ENCODE measurements around the gene PNKD.

PNKD gene, protein sequence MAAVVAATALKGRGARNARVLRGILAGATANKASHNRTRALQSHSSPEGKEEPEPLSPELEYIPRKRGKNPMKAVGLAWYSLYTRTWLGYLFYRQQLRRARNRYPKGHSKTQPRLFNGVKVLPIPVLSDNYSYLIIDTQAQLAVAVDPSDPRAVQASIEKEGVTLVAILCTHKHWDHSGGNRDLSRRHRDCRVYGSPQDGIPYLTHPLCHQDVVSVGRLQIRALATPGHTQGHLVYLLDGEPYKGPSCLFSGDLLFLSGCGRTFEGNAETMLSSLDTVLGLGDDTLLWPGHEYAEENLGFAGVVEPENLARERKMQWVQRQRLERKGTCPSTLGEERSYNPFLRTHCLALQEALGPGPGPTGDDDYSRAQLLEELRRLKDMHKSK

DNA sequence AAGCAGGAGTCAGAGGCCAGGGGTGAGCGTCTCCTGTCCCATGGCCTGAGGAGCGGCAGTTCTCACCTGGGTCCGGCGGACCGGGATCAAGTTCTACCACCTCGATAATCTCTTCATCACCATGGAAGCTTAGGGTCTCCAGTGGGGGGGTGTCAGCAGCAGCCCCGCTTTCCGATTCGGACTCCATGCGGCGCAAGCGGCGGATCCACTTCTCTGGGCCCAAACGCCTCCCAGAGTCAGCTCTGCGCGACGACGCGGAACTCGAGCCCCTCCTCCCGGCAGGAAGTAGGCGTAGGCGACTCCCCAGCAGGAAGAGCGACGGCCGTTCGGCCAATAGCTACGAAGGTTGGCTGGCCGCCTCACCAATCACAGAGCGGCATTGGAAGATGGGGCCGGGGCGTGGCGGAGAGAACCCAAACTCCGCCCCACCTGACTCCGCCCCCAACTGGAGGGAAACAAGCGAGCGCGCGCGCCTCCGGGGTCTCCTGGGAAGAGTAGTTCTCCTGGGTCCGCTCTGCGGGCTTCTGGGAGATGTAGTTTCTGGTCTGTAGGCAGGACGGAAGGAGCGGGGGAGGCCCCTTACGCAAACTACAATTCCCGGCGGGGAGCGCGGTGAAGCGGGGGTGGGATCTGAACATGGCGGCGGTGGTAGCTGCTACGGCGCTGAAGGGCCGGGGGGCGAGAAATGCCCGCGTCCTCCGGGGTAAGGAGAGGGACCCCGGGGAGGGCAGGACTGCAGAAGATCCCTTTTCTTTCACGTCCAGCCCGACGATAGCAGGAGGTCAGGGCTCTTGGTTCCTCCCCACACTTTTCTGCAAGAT lies at the start of gene PNKD, which contains the start of gene AAMP:
Gene PNKD, plus strand, starts transcription at position 620 of the 821 bp plus-strand sequence. Its CDS starts 17 bp downstream, at position 637.
Gene AAMP, minus strand, starts transcription at position 238 of the 821 bp plus-strand sequence. Its CDS starts 51 bp downstream, at position 187.
- peak; percentile 99 for DNase-seq

DNA sequence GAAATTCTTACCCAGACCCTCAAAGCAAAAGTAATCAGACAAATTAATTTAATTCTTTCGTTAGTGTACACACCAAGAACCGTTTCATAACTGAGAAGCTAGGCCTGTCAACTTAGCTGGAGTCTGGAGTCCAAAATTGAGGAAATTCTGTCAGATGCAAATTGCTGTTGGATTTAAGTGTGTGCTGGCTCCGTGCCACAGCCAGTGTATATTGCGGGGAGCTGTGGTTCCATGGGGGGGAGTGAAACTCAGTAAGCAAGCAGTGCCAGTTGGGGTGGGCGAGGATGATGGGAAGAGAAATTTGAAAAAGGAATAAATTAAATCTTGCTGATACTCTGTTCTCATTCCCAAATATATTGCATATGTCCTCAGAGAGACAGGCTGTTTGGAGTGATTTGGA lies 49.3 kb upstream of the PNKD start:
- no peak for DNase-seq

DNA sequence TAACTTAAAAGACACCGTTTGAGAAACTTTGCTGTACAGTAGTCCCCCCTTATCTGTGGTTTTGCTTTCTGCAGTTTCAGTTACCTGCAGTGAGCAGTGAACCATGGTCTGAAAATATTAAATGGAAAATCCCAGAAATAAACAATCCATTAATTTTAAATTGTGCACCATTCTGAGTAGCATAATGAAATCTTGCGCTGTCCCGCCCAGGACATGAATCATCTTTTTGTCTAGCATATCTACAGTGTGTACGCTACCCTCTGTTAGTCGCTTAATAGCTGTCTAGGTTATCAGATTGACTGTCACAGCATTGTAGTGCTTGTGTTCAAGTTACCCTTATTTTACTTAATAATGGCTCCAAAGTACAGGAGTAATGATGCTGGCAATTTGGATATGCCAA lies 47.3 kb upstream of the PNKD start:
- no peak for DNase-seq

DNA sequence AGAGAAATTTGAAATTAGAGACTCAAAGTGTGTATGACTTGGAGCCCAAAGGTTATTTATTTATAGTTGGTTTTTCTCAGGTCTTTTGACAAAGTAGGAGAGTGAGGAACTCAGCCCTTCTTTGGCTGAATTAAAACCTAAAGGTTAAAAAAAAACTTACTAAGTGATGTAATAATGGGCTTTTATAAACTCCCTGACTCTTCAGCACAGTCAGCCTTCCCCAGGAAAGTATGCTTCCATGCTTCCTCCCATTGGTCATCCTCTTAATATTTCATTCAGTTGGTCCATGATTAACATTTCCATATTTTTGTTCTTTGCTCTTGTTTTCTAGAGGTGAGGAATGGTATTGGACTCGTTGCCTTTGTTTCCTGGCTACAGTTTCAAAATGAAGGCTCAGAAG lies 46.1 kb upstream of the PNKD start:
- DNase-seq, result no peak

DNA sequence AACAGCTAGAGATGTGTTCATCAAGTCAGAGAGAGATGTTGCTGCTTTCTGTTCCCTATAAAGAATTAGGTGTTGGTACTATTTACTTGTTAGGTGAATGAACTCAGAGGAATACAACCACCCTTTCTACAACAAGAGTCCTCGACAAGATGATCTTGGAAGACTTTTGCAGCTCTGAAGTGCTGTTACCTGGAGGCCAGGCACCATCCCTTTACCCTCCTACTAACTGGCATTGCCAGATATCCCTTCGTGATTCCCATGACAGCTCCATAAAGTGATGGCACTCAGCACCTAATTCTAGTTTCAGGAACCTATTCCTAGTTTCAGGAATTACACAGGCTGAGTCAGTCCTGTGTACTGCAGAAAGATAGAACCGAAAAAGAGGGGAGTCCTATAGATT lies 43.4 kb upstream of the PNKD start:
- DNase-seq, result no peak

DNA sequence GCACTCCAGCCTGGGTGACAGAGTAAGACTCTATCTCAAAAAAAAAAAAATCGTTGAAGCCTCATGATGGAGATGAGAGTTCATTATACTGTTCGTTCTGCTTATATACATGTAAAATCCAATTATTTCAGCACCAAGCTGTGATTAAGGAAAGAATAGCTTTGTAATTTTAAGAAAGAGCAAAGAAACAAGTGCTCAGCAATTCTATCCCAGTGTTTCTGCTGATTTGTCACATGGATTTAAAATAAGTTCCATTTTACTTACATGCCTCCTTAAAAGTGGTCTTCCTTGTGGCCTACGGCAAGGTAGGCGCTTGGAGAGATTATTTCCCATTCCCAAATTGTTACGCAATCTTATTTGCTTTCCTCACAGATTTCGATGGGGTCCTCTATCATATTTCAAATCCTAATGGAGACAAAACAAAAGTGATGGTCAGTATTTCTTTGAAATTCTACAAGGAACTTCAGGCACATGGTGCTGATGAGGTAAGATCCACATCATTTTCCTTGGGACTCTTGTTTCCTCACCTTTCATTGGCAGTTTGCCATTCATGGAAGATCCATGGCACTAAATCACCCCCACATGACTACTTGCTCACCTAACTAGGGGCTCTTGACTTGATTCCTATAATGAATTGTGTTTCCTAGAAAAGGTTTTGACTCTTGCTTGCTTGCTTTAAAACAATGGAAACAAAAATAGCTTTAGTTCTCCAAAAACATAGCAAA lies 41.8 kb upstream of the PNKD start:
- DNase-seq, result no peak

DNA sequence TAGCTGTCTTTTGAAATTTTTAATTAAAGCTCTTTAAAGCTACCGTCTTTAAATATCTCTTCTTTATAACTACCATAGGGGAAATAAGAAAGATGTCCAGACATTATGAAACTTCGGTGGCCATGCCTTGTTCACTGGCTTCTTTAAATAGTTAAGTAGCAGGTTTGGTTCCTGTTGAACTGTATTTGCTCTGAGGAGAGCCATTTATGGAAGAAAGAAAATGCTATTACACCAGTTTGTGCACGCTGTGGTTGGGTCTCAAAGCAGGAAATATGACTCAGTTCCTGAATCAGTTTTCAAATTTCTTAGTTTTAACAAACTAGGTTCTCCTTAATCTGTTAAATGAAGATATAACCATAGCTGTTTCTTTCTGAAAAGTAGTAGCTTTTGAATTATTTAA lies 41.1 kb upstream of the PNKD start:
- DNase-seq, result peak; percentile 51

DNA sequence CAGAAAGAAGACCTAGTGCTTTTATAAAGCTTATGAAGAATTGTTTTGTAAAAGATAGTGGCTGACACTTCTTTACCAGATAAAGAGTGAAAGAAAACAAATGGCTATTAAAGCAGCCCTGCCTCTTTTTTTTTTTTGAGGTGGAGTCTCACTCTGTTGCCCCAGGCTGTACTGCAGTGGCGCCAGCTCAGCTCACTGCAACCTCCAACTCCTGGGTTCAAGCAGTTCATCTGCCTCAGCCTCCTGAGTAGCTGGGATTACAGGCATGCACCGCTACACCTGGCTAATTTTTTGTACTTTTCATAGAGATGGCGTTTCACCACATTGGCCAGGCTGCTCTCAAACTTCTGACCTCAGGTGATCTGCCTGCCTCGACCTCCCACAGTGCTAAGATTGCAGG lies 40.5 kb upstream of the PNKD start:
- DNase-seq, result no peak

DNA sequence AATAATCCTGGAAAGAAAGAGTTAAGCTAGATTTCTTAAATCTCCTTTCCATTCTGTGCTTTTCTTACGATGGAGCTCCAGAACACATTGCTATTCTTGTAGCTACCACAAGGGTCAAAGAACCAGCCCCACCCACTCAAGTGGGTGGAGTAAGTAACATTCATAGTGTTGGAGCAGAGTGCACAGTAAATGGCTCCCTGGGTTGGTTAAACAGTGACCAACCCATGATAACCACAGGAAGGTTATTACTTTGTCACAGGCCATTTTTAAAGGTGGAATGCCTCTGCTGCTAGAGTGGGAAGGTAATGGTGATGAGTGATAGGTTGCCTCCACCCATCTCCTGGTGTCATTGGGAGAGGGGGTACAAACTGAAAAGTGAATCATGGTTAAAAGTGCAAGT lies 39.4 kb upstream of the PNKD start:
- DNase-seq, result peak; percentile 74

DNA sequence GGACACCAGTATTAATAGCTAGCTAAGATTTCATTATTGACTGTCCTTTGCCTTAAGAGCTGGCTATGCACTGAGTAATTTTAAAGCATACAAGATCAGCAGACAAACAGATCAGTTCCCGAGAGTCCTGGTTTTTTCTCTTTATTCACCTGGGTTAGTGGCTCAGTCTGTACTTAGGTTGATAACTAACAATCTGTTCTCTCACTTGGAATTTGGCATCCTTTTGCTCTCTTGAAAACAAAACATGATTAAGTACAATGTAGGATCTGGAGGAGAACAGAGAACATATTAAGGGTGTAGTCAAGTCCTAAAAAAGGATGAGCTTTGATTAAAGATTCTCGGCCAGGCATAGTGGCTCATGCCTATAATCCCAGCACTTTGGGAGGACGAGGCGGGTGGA lies 36.8 kb upstream of the PNKD start:
- DNase-seq, result no peak

DNA sequence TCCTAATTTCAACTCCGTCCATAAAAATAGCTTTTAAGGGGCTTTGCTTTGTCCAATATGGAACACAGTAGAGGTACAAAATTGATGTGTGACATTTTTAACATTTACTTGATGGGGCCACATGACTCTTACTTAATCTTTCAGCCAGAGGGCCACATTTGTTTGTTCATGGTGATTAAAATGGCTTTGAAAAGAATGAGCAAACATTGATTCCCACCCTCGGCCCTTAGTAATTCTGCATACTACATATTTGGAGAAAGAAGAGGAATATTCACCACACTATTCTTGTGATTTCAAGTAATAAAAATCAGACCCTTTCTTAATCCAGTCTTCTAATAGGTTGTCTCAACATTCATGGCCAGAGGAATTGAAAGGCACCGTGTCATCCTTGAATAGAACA lies 35.8 kb upstream of the PNKD start:
- DNase-seq, result no peak

DNA sequence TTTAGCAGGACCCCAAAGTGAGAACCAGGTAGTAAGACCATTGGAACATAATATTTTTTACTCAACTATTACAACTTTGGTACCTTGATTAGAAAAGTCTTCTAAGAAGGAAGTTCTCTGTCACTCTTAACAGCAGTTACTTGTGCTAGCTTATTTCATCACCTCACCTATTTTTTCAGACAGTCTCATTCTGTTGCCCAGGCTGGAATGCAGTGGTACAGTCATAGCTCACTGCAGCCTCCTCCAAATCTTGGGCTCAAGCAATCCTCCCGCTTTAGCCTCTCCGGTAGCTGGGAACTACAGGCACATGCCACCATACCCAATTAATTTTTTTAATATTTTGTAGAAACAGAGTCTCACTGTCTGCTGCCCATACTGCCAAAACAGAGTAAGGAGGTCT lies 35.3 kb upstream of the PNKD start:
- no peak for DNase-seq

DNA sequence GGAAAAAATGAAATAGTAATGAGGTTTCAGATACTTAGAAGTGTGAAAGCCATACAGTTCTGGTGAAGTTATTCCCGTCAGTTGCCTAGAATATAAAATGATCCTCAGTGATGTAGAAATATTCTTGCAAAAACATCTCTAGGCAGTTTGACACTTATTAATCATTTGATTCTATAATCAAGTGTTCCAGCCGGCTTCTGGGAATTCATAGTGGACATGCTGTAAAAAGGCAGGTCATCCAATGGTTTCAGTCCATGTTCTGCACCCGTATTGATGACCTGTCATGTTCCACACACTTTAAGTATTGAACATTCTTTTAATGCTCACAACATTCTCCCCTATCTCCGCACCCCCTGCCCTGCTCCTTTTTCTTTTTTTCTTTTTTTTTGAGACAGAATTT lies 33.5 kb upstream of the PNKD start:
- DNase-seq, result no peak

DNA sequence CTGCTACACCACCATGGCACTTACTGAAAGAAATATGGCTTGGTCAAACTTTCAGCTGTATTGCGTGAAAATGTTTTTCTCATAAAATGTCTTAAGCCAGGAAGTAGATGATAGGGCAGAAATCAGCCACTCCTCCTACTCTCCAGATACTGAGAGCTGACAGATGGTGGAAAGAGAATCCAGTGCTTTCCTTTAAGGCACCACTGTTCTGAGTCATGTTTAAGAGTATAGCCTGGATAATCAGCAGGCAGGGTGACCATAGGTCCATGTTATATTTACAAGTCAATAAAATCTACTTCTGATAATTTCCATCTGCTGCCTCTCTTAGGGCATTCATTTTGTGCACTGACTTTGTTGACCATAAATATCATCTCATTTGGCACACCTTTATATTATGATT lies 31.4 kb upstream of the PNKD start:
- DNase-seq, result no peak

DNA sequence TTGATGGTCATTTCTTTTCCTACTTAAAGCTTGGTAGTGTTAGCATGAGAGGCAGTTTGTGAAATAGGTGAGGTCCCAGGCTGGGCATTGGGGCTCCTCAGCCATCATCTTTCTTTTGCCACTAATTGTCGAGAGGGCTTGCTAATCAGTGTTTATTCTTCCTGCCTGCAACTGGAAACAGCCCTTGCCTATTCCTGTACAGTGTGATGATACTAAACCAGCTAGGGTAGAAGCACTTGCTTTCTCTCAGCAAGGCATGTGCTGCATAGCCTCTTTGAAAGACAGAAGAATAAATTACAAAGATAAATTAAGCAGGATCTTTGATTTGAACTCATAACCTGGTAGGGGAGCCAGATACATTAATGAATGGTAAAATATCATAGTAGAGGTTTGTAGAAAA lies 26.1 kb upstream of the PNKD start:
- no peak for DNase-seq

DNA sequence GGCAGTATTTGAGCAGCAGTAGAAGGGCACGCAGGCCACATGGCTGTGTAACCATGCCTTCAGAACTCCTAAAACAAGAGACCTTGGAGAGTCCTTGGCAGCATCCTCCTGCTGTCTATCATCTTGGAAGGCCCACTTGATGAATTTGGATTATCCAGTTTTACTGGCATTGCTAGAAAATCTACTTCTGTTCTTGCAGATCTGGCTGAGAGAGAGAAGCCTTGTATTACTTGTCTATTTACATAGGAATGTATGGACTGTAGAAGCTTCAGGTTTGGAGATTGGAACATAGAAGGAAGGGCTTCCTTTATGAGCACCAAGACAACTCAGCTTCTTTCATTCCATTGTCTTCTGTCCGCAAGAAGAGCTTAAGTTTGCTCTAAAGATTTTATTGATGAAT lies 25.7 kb upstream of the PNKD start:
- no peak for DNase-seq

DNA sequence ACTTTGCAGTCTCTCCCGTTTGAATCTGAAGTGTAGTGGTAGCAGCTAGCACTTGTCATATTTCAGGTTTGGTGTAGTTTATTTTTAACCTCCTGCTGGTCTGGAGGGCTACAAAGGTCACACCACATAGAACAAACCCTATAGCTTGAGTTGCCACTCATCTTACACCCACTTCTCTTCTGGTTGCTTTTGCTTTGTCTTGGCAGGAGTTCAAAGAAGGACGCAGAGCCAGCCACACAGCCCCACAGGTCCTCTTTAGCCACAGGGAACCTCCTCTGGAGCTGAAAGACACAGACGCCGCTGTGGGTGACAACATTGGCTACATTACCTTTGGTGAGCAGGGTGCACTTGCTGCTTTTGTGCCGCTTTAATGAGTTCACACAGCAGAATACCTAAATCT lies 25.1 kb upstream of the PNKD start:
- no peak for DNase-seq

DNA sequence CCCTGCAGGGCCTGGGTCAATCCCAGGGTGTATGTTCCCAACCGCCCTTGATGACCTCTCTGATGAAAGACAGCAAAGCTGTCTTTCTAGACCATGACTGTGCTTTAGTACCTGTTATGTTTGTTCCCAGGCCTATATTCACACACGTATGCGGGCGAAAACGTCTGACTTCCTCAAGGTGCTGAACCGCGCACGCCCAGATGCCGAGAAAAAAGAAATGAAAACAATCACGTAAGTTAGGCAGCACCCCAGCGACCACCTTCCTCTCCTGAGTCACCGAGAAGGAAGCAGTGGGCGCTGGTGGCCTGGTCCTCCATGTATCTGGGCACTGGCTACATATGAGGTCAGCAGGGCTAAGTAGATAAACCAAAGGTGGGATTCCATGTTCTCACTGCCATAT lies 20.6 kb upstream of the PNKD start:
- DNase-seq, result no peak

DNA sequence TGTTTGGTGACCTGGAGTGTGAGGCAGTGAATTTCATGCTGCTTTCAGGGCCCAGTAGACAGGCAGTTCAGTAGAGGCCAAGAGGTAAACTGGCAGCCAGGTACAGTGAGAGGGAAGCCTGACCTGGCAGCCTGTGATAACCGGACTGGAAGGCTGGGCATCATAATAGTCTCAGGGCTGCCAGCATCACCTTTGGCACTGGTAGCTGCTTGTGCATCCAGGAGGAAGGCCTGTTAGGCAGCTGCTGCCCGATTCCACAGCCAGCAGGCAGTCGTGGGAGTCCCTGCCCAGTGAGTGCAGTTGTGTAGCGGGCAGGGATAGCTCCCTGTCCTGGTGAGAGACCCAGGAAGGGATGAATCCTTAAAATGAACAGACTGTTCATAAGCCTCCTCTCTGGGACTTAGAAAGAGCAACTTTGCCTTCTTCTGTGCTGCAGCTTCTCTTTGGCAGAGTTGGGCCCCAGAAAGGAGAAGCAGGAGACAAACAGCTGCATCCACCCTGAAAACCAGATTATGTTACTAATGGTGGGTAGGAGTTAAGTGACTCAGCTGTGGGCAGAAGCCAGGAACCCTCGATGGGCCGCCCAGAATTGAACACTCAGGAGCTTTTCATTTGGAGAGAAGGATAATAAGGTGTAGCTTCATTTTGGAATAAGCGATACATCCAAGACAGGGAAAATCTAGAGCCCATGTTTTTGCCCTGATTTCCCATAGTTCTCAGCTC lies 17.6 kb upstream of the PNKD start:
- no peak for DNase-seq

DNA sequence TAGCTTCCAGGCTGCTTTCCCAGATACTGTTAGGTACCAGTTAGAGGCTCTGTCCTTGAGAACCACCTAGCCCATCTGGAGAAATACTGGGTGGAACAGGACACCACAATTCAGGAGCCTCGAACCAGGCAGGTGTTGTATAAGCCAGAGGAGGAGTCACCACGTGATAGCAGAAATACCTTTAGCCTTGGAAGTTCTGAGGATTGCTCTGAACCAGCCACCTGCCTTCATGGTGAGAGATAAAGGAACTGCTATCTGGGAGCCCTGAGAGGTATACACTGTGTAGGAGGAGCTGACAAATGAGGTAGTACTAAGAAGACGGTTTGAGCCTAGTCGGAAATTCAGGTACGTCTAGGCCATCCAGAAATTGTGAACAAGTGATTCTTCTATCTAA lies 17.1 kb upstream of the PNKD start:
- no peak for DNase-seq

DNA sequence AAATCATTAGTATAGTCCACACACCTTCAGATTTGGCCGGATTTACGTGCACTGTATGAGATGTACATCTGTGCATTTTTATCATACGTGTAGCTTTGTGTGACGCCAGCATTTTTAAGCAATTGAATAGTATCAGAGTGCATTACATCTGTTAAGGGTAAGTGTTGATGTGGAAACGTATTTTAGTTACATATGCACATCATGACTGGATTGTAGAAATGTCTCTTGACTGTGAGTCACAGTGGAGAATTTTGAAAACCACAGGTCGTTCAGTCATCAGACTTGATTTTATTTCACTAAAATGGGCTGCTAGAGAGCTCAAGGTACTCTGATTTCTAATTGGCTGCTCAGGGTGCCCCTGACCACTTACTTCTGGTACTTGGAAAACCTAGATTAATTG lies 14.9 kb upstream of the PNKD start:
- no peak for DNase-seq

DNA sequence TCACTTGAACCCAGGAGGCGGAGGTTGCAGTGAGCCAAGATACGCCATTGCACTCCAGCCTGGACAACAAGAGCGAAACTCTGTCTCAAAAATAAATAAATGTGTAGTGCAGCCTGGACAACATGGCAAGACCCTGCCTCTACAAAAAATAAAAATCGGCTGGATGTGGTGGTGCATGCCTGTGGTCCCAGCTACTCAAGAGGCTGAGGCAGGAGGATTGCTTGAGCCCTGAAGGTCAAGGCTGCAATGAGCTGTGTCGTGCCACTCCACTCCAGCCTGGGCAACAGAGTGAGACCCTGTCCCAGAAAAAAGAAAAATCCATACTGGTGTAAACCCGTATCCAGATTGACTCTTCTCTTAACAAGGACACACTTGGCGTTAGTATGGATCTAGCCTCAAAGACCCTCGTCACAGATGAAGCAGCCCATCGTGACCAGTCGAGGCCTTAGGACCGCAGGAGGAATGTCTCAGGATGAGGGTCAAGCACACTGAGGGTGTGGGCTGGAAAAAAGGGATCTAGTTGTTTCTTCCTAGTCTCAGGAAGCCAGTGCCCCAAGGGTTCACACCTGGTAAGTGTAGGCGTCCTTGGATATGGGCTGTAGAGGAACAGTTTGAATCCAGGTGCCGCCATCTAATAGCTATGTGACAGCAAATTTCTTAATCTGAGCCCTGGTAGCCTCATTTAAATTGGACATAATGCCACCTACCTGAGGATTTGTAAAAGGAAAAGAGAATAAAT lies 13.5 kb upstream of the PNKD start:
- DNase-seq, result no peak

Data from kidney glomerular epithelial cell (primary cell).